Coronary artery (tissue), 2 donors: ENCODE measurements around the gene PRKCD.

Source experiments
- DNase-seq: peaks from one replicate; pipeline ENCODE4 v3.0.0-alpha.2; 2017; ENCODE audit warnings: low spot score
- H3K27ac ChIP-seq, 2 donors: fragments of 200-600 bp; sonication (generic); one replicate each; pipeline ENCODE4 v1.5.1; 2016 to 2019
- H3K4me3 ChIP-seq: fragments of 200-600 bp; sonication (generic); 2 replicates; pipeline ENCODE4 v1.5.1; 2016; ENCODE audit warnings: mild to moderate bottlenecking, moderate library complexity
- TF ChIP-seq, protein P1 (sequence below): fragments of 200-600 bp; sonication (generic); IDR thresholded peaks from one replicate; pipeline ENCODE4 v1.5.1; 2019; ENCODE audit warnings: antibody characterized with exemption

The PRKCD gene

DNA sequence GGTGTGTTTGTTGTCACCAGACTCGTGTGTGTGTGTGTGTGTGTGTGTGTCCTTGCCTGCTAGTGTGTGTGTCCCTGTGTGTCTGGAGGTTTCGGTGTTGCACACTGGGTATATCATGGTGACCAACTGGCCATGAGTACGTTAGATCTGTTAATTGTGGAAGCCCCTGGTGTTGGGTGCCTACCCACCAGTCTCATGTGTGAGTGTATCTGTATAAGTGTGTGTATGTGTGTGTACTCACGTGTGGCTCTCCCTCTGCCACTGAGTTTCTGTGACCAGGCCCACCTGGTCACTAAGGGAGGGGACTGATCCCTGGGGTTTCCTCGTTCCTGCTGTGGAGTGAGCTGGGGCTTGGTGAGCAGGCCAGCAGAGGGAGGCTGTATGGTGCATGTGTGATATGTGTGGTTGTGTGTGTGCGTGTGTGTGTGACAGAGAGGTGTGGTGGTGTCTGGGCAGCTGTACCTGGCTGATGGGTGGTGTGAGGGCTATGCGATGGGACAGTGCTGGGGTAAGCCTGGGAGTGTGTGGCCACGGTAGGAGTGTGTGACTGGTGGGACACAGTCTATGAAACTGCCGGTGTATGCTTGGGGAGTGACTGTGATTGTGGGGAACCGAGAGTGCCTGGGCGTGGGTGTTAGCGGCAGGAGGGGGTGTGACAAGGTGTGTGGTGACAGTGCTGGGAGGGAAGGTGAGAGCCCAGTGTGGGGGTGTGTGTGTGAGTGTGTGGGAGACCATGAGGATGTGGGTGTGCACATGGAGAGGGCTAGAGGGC lies 1.8 kb downstream of the PRKCD start:
- Histone ChIP-seq H3K27ac (peak overlapping the region; percentile 90 to 97), H3K4me3 (peak overlapping the region; percentile 94)
- TF ChIP-seq, protein P1, sequence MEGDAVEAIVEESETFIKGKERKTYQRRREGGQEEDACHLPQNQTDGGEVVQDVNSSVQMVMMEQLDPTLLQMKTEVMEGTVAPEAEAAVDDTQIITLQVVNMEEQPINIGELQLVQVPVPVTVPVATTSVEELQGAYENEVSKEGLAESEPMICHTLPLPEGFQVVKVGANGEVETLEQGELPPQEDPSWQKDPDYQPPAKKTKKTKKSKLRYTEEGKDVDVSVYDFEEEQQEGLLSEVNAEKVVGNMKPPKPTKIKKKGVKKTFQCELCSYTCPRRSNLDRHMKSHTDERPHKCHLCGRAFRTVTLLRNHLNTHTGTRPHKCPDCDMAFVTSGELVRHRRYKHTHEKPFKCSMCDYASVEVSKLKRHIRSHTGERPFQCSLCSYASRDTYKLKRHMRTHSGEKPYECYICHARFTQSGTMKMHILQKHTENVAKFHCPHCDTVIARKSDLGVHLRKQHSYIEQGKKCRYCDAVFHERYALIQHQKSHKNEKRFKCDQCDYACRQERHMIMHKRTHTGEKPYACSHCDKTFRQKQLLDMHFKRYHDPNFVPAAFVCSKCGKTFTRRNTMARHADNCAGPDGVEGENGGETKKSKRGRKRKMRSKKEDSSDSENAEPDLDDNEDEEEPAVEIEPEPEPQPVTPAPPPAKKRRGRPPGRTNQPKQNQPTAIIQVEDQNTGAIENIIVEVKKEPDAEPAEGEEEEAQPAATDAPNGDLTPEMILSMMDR = no peak
- DNase-seq = no peak

DNA sequence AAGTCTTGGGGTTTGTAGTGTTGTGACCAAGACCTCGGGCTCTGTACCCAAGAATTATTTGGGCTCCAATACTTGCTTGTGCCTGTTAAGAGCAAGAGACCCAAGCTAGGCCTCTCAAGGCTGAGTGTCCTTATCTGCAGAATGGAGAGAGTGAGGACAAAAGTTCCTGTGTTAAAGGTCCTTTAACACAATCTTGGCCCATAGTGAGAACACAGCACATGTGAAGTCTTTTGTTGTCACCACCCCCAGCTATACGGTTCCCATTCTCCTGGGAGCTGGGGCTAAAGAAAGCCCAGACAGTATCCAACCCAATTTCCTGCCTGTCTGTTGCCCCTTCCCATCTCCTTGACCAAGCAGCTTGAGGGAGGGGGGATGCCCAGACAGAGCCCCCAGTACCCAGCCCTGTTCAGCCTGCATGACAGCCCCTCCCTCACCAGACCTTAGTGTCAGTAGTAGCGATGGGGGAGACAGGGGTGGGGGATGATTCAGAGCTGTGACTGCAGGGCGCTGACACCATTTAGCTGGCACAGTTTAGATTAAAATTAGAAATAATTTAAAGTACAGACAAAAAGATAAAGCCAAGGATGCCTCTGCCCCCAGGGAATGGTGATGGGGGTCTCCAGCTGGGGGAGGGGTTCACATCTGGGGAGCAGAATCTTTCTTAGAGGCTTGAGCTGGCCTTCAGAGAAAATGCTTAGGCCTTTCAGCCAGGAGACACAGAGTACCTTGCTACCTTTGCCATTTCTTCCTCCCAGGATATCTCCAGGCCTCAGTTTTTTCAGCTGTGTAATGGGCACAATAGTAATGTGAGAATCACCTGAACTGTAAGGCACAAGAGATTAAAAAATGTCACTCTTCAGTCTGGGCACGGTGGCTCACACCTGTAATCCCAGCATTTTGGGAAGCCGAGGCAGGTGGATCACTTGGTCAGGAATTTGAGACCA lies 2.7 kb downstream of the PRKCD start:
- H3K27ac ChIP-seq = peak overlapping the region; percentile 17 to 97
- TF ChIP-seq, protein P1 = no peak
- peak overlapping the region; percentile 94 for H3K4me3 ChIP-seq
- no peak for DNase-seq

DNA sequence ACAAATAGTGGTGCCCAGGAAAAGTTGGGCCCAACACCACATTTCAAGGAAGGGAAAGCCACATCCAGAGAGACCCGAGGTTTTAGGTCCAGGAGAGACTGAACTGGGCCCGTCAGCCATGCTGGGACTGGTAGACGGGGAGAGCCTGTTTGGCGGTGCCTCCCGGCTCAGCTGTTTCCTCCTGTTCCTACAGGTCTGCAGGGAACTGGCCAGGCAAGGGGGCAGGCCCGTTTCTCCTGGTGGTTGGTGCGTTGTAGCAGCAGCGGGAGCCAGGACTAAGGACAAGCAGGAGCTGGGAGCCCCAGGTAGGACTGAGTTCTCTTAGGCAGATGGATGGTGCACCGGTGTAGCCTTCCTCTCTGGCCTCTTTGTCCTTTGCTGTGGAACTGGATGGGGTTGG lies 3.9 kb downstream of the PRKCD start:
- no peak for DNase-seq
- no peak overlapping the region for H3K4me3 ChIP-seq
- TF ChIP-seq, protein P1 = no peak
- H3K27ac ChIP-seq = peak overlapping the region in 1 of 2 donors; percentile 20

DNA sequence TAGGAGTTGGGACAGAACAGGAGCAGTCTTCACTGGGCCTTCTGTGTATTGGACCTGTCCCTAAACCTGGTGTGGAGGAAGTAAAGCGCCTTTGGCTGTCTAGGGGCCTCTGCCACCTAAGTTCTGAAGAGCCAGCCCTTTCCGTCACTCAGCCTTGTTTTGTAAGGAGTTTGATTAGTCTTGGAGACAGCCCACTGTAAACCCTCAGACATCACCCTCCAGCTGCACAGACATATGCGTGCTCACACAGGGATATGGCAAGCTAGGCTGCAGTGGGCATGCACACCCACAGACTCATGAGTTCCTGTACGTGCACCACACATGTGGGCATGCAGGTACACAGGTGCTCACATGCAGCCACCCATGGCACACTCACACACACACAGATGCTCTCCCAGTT lies 5.2 kb downstream of the PRKCD start:
- no peak for DNase-seq
- TF ChIP-seq, protein P1 = no peak
- Histone ChIP-seq H3K4me3 (peak overlapping the region; percentile 53), H3K27ac (peak overlapping the region in 1 of 2 donors; percentile 78)

DNA sequence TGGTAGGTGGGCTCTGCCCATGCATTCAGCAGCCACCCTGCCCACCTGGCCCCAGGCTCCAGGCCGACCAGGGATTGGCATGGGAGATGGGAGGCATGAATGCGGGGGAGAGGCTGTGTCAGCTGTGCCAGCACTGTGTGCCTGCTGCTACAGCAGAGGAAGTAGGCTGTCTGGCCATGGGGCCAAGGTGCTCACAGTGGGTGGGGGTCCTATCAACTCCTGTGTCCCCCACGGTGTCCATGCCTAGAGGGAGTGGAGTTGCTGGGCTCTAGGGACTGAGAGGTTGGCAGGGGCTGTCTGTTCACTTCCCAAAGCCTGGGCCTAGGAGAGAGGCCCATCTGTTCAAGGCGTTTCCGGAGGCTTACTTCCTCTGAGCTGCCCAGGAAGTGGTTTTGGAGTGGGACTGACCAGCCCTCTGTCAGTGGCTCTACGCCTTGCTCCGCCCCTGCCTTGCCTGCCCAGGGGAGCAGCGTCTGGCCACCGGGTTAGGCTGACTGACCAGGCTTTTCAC lies 5.8 kb downstream of the PRKCD start:
- DNase-seq = no peak
- Histone ChIP-seq H3K27ac (peak overlapping the region; percentile 30 to 78), H3K4me3 (peak overlapping the region; percentile 53)
- TF ChIP-seq, protein P1 = no peak

DNA sequence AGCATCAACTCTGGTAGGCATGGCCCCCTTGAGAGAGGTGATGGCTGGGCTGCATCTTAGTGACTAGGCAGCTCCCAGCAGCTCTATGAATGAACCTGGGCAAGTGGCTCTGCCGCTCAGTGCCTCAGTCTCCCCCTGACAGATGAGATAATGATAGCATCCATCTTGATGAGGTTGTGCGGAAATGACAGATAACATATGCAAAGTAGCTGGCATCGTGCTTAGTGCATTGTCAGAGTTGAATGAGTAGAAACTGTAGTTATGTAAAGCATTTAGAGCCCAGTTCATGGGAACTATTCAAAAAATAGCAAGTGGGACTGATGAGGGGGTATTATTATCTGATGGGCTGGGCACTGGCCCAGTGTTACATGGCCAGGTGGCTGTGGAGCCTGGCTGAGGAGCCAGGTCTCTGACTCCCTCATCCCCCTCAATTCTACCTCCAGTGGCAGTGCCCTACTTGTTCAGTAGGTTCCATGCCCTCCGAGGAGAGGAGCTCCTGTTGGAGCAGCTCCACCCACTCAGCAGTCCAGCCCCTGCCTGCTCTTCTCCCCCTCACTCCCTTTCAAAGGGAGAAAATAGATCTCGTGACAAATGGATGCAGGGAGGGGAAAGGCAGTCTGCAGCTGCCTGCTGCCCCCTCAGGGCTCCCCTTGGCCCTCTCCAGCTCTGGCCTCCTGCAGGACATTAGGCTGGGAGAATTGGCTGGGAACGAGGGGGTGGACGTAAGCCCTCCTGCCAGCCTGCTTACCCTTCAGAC lies 6.6 kb downstream of the PRKCD start:
- peak overlapping the region in 1 of 2 donors; percentile 78 for H3K27ac ChIP-seq
- DNase-seq = no peak
- TF ChIP-seq, protein P1 = no peak
- H3K4me3 ChIP-seq = peak overlapping the region; percentile 53
